T-cell (primary cell): Measurements from ENCODE around the gene ALDH1A2. TPM values are rescaled to one million over a fixed set of nuclear protein-coding genes. Genes with fewer than 3 reads are reported as not detected.

Experiments used
- ATAC-seq, 4 experiments: fragments of 200-7000 bp in 3 of 4; fragments of 150-1000 bp in 1 of 4; cut with Tn5 transposase; replicated peaks in 1 of 4; 1 replicate in 3 of 4; 2 replicates in 1 of 4; pipeline ENCODE4 v1.10.0; 2021; ENCODE audit warnings: moderate library complexity in 3 of 4, mild to moderate bottlenecking in 2 of 4, moderate number of reproducible peaks in 1 of 4
- CTCF ChIA-PET, 2 donors: fragments of 300-600 bp; sonication (Branson Sonifier 250); formaldehyde crosslinking; loops; one replicate each; lab custom pipeline; 2022; ENCODE audit warnings: antibody characterized with exemption in 2 of 2; lab: Charles Lee
- POLR2A ChIA-PET, 2 donors: fragments of 300-600 bp; sonication (Branson Sonifier 250); formaldehyde crosslinking; loops; one replicate each; lab custom pipeline; 2022; ENCODE audit warnings: antibody characterized with exemption in 2 of 2; lab: Charles Lee
- DNase-seq, 35 experiments: peaks; one replicate each; pipeline versions ENCODE4 v3.0.0 to v3.0.0-alpha.2; 2013 to 2023
- H3K27ac ChIP-seq: one replicate; pipeline ENCODE4 v1.5.1; 2013; ENCODE audit warnings: low read length
- H3K27me3 ChIP-seq, 2 experiments: replicated peaks in 1 of 2; 1 replicate in 1 of 2; 2 replicates in 1 of 2; pipeline versions ENCODE4 v1.6.1 to v1.7.0; 2013; ENCODE audit warnings: low read length in 1 of 2, mixed read lengths in 1 of 2; ENCODE audit not compliant: control insufficient read depth in 2 of 2, insufficient read depth in 2 of 2; ENCODE audit errors: extremely low read depth in 1 of 2
- H3K36me3 ChIP-seq, 2 donors: 1 replicate in 1 of 2; 2 replicates in 1 of 2; pipeline versions ENCODE4 v1.6.1 to v1.7.0; 2013; ENCODE audit warnings: low read length in 1 of 2; ENCODE audit not compliant: control insufficient read depth in 2 of 2, insufficient read depth in 1 of 2; ENCODE audit errors: extremely low read depth in 1 of 2
- H3K4me1 ChIP-seq, 2 experiments: 1 replicate in 1 of 2; 2 replicates in 1 of 2; pipeline versions ENCODE4 v1.6.1 to v1.7.0; 2013; ENCODE audit warnings: low read length in 2 of 2, mixed read lengths in 1 of 2; ENCODE audit not compliant: insufficient read depth in 2 of 2, control insufficient read depth in 1 of 2; ENCODE audit errors: extremely low read depth in 1 of 2
- H3K4me3 ChIP-seq, 2 donors: 1 replicate in 1 of 2; 2 replicates in 1 of 2; pipeline versions ENCODE4 v1.5.1 to v1.7.0; 2013; ENCODE audit warnings: mild to moderate bottlenecking in 2 of 2, low read length in 1 of 2, moderate library complexity in 1 of 2; ENCODE audit not compliant: control insufficient read depth in 1 of 2; ENCODE audit errors: extremely low read depth in 1 of 2
- H3K9me3 ChIP-seq: 2 replicates; pipeline ENCODE4 v1.7.0; 2013
- H3K27ac Mint-ChIP-seq, 2 donors: one replicate each; pipeline ENCODE4 v1.8.0; 2020 to 2021; ENCODE audit warnings: mild to moderate bottlenecking in 2 of 2, mixed read lengths in 2 of 2
- H3K27me3 Mint-ChIP-seq, 2 donors: one replicate each; pipeline ENCODE4 v1.8.0; 2021 to 2022; ENCODE audit warnings: mixed read lengths in 2 of 2
- H3K36me3 Mint-ChIP-seq: one replicate; pipeline ENCODE4 v1.8.0; 2021; ENCODE audit warnings: mixed read lengths
- H3K4me1 Mint-ChIP-seq, 3 donors: one replicate each; pipeline ENCODE4 v1.8.0; 2020 to 2022; ENCODE audit warnings: mixed read lengths in 3 of 3, mild to moderate bottlenecking in 1 of 3
- H3K4me3 Mint-ChIP-seq, 3 donors: one replicate each; pipeline ENCODE4 v1.8.0; 2020 to 2022; ENCODE audit warnings: mild to moderate bottlenecking in 3 of 3, mixed read lengths in 3 of 3, moderate library complexity in 3 of 3
- H3K9me3 Mint-ChIP-seq, 3 donors: one replicate each; pipeline ENCODE4 v1.8.0; 2020 to 2022; ENCODE audit warnings: mixed read lengths in 3 of 3
- WGBS: methylation state at CpG from one replicate; pipeline ENCODE4 v1.1.5; 2013; ENCODE audit warnings: missing lambda C conversion rate; ENCODE audit not compliant: insufficient coverage; 5-methylcytosine and 5-hydroxymethylcytosine counted together
- total RNA-seq, 35 experiments: library from RNA in 6 of 35; stranded (reverse) in 6 of 35; fragments of 120-200 nt in 1 of 35; gene quantifications; one replicate each; pipeline versions ENCODE4 v1.2.1 to v1.2.4 and lab custom pipeline; 2013 to 2026

Gene ALDH1A2
- total RNA-seq, 5 donors from 2014 or later (not counting 1 experiment from before 2014, with no cell fraction given), result 0.47 to 0.95 (median 0.73) TPM; not detected in 2

DNA sequence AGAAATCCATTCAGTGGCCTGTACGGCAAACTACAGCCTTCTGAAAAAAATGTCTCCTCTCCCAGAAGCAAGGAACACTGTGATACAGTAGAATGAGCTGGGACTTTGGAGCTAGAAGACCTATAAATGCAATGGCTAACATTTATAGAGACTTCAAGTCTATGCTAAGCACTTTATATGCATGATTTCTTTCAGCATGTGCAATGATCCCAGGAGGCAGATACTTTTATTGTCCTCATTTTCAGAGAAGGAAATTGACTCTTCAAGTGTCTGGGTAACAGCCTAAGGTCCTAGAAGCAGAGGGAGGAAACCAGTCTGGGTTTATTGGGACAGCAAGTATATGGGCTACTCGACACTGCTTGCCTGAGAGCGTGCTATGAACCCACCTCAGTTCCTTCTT is 140.9 kb downstream of the ALDH1A2 start:
- H3K27me3 ChIP-seq, result peaks cover 2 to 5% of the 10 kb centered on the region in 2 experiments
- no peak overlapping the region for H3K27ac Mint-ChIP-seq
- H3K4me3 Mint-ChIP-seq, result no peak overlapping the region
- no peaks in the 10 kb centered on the region for H3K36me3 ChIP-seq
- no peak overlapping the region for H3K4me3 ChIP-seq
- no CpG with 5 or more reads among the region's 3 CpGs for WGBS
- no peak overlapping the region for H3K27ac ChIP-seq
- H3K36me3 Mint-ChIP-seq, result no peaks in the 10 kb centered on the region
- H3K4me1 Mint-ChIP-seq, result no peaks in the 10 kb centered on the region
- no peaks in the 10 kb centered on the region for H3K4me1 ChIP-seq
- ChIA-PET POLR2A (no interaction called here), CTCF (no interaction called here)
- H3K9me3 ChIP-seq, result no peaks in the 10 kb centered on the region
- ATAC-seq (no peak), DNase-seq (no peak)
- no peaks in the 10 kb centered on the region for H3K9me3 Mint-ChIP-seq
- H3K27me3 Mint-ChIP-seq, result peaks cover 12 to 22% of the 10 kb centered on the region in 2 donors

DNA sequence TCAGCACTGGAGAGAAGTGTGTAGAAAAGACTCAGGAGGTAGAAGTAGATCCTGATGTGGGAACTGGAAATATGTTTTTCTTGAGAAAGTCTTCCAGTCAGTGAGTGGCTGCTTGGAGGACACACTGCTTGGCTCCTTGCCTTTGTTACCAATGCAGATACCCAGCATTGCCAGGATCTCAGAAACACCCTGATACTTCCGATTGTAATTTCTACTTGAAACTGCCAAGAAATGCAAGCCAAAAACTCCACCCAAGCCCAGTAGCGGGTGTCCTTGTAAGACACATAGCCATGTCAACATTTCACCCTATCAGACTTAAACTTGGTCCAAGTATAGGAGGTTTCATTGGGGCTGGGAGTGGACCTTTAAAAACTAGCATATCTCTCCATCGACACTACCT is 141.8 kb downstream of the ALDH1A2 start:
- DNase-seq, result no peak
- no CpG with 5 or more reads among the region's 3 CpGs for WGBS
- Histone ChIP-seq H3K27me3 (peaks cover 2 to 5% of the 10 kb centered on the region in 2 experiments), H3K9me3 (no peaks in the 10 kb centered on the region), H3K4me3 (no peak overlapping the region), H3K36me3 (no peaks in the 10 kb centered on the region), H3K4me1 (no peaks in the 10 kb centered on the region), H3K27ac (no peak overlapping the region)
- CTCF ChIA-PET, result no interaction called here
- no peak overlapping the region for H3K4me3 Mint-ChIP-seq
- no peaks in the 10 kb centered on the region for H3K36me3 Mint-ChIP-seq
- no peak overlapping the region for H3K27ac Mint-ChIP-seq
- peaks cover 13 to 21% of the 10 kb centered on the region in 2 donors for H3K27me3 Mint-ChIP-seq
- H3K9me3 Mint-ChIP-seq, result no peaks in the 10 kb centered on the region
- no peak for ATAC-seq
- POLR2A ChIA-PET, result no interaction called here
- H3K4me1 Mint-ChIP-seq, result no peaks in the 10 kb centered on the region

DNA sequence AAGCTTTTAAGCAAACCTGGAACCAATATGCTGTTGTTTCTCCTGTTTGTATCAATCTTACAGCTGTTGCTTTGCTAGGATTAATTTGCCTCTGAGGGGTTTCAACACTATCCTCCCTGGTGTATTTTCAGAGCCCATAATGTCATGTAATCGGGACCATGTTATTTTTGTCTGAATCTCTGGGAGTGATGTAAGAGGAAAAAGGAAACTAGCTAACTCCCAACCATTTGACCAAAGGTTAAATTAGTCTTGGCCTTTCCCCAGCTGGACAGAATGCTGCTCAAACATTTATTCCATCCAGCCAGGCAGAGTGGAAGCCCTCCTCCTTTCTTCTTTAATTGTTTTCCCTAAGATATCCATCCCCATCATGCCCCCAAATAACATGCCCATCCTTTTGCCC is 142.2 kb downstream of the ALDH1A2 start:
- WGBS, result no CpG with 5 or more reads among the region's 1 CpG
- Mint-ChIP-seq H3K4me3 (no peak overlapping the region), H3K9me3 (no peaks in the 10 kb centered on the region), H3K4me1 (no peaks in the 10 kb centered on the region), H3K27me3 (peaks cover 13 to 25% of the 10 kb centered on the region in 2 donors), H3K27ac (no peak overlapping the region), H3K36me3 (no peaks in the 10 kb centered on the region)
- no peak overlapping the region for H3K27ac ChIP-seq
- POLR2A ChIA-PET, result no interaction called here
- CTCF ChIA-PET, result no interaction called here
- no peaks in the 10 kb centered on the region for H3K9me3 ChIP-seq
- H3K27me3 ChIP-seq, result peaks cover 2 to 7% of the 10 kb centered on the region in 2 experiments
- DNase-seq (no peak), ATAC-seq (no peak)
- no peaks in the 10 kb centered on the region for H3K4me1 ChIP-seq
- no peak overlapping the region for H3K4me3 ChIP-seq
- no peaks in the 10 kb centered on the region for H3K36me3 ChIP-seq

DNA sequence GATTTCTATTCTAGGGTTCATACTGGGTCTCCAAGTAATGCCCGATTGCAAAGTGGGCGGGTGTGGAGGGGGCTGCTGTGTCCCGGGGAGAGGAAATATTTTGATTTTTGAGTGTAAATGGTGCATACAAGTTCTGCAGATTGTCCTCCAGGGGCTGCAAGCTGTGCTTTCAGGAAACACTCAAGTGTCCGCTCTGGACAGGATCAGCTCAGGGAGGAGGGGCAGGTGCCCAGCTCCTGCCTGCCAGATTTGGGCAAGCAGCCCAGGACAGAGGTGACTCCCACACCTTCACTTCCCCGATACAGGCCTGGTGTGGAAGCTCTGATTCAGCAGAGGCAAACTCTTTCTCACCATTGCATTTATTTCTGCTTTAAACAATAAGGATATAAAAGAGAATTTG is 142.7 kb downstream of the ALDH1A2 start:
- Histone ChIP-seq H3K36me3 (no peaks in the 10 kb centered on the region), H3K27me3 (peaks cover 2 to 11% of the 10 kb centered on the region in 2 experiments), H3K9me3 (no peaks in the 10 kb centered on the region), H3K4me3 (no peak overlapping the region), H3K4me1 (no peaks in the 10 kb centered on the region), H3K27ac (no peak overlapping the region)
- no peaks in the 10 kb centered on the region for H3K9me3 Mint-ChIP-seq
- POLR2A ChIA-PET, result no interaction called here
- peaks cover 13 to 27% of the 10 kb centered on the region in 2 donors for H3K27me3 Mint-ChIP-seq
- H3K4me1 Mint-ChIP-seq, result no peaks in the 10 kb centered on the region
- ATAC-seq (no peak), DNase-seq (no peak)
- no peak overlapping the region for H3K27ac Mint-ChIP-seq
- H3K36me3 Mint-ChIP-seq, result no peaks in the 10 kb centered on the region
- CTCF ChIA-PET, result no interaction called here
- 80% methylated on average over 4 of the region's 5 CpGs for WGBS
- no peak overlapping the region for H3K4me3 Mint-ChIP-seq

DNA sequence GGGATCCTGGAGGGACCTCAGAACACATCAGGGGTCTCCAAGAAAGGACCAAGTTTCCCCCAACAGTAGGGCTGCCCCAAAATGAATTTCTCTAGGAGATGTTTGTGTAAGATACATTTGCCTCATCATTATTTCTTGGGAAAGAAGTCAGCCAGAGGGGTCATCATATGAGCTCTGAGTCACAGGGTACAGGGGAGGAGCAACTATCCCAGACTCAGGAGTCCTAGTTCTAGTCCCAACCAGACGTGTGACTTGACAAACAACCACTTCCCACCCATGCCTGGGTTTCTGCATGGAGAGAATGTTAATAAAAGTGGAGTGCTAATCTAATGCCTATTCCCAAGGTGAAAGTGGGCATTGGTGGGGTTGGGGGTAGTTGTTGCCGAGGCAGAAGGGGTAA is 144.1 kb downstream of the ALDH1A2 start:
- H3K27me3 Mint-ChIP-seq, result peaks cover 15 to 27% of the 10 kb centered on the region in 2 donors
- POLR2A ChIA-PET, result no interaction called here
- WGBS, result 60% methylated on average over 1 of the region's 2 CpGs

DNA sequence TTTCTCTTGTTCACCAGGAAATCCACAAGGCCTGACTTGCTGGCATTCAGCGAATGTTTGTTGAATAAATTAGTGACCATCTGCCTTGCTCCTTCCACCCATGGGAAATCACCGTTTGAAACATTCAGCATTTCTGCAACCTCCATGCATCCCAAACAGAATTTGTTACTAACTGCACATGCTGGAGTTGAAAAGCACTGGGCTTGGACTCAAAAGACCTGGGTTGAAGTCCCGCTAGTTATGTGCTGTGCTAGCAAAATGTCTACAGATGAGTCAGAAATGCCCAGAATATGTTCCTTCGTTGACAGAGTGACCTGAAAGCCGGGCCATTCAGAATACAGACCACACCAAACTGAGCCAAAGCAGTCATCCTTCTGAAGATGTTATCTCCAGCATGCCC is 144.6 kb downstream of the ALDH1A2 start:
- H3K27ac Mint-ChIP-seq, result no peak overlapping the region
- Histone ChIP-seq H3K9me3 (no peaks in the 10 kb centered on the region), H3K27ac (no peak overlapping the region), H3K36me3 (no peaks in the 10 kb centered on the region), H3K27me3 (peaks cover 2 to 15% of the 10 kb centered on the region in 2 experiments), H3K4me3 (no peak overlapping the region), H3K4me1 (no peaks in the 10 kb centered on the region)
- 86% methylated on average over 3 of the region's 5 CpGs for WGBS
- no peaks in the 10 kb centered on the region for H3K36me3 Mint-ChIP-seq
- CTCF ChIA-PET, result no interaction called here
- no peaks in the 10 kb centered on the region for H3K9me3 Mint-ChIP-seq
- H3K4me3 Mint-ChIP-seq, result no peak overlapping the region
- ATAC-seq (no peak), DNase-seq (no peak)
- peaks cover 15 to 27% of the 10 kb centered on the region in 2 donors for H3K27me3 Mint-ChIP-seq
- H3K4me1 Mint-ChIP-seq, result no peaks in the 10 kb centered on the region
- POLR2A ChIA-PET, result no interaction called here

More for the DNA sequence above, 144.1 kb downstream of the ALDH1A2 start:
- H3K36me3 Mint-ChIP-seq, result no peaks in the 10 kb centered on the region
- H3K27ac ChIP-seq, result no peak overlapping the region
- no peak overlapping the region for H3K27ac Mint-ChIP-seq
- no peaks in the 10 kb centered on the region for H3K4me1 Mint-ChIP-seq
- H3K36me3 ChIP-seq, result no peaks in the 10 kb centered on the region
- CTCF ChIA-PET, result no interaction called here
- H3K4me1 ChIP-seq, result no peaks in the 10 kb centered on the region
- no peaks in the 10 kb centered on the region for H3K9me3 ChIP-seq
- H3K9me3 Mint-ChIP-seq, result no peaks in the 10 kb centered on the region
- no peak for ATAC-seq
- no peak for DNase-seq
- H3K27me3 ChIP-seq, result peaks cover 2 to 11% of the 10 kb centered on the region in 2 experiments
- no peak overlapping the region for H3K4me3 Mint-ChIP-seq
- H3K4me3 ChIP-seq, result no peak overlapping the region

DNA sequence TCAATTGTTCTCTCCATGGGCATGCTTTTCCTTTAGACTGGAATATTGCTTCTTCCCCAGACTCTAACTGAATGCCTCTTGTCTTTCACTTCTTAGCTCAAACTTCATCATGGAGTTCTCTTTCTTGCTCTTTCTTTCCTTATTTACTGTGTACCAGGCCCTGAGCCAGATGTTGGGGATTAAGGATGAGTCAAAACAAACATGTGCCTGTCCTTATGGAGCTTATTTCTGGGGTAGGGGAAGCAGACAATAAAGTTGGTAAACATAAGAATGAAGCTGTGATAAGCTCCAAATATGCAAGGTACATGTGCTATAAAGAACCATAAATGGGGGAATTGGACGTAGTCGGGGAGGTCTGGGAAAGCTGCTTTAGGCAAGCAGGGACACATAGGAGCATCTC is 145.8 kb downstream of the ALDH1A2 start:
- no peaks in the 10 kb centered on the region for H3K9me3 Mint-ChIP-seq
- H3K27me3 ChIP-seq, result peaks cover 2 to 17% of the 10 kb centered on the region in 2 experiments
- DNase-seq (no peak), ATAC-seq (no peak)
- no peaks in the 10 kb centered on the region for H3K9me3 ChIP-seq
- H3K36me3 Mint-ChIP-seq, result no peaks in the 10 kb centered on the region
- H3K4me1 Mint-ChIP-seq, result no peaks in the 10 kb centered on the region
- no peak overlapping the region for H3K4me3 Mint-ChIP-seq
- H3K4me1 ChIP-seq, result no peaks in the 10 kb centered on the region
- H3K27ac ChIP-seq, result no peak overlapping the region
- peaks cover 10 to 23% of the 10 kb centered on the region in 2 donors for H3K27me3 Mint-ChIP-seq
- 90% methylated on average over 2 of the region's 2 CpGs for WGBS
- H3K36me3 ChIP-seq, result no peaks in the 10 kb centered on the region
- H3K4me3 ChIP-seq, result no peak overlapping the region
- CTCF ChIA-PET, result no interaction called here
- H3K27ac Mint-ChIP-seq, result no peak overlapping the region
- POLR2A ChIA-PET, result no interaction called here
